GM12878 (cell line): ENCODE data around the gene TESK1. TPM values are rescaled to one million over a fixed set of nuclear protein-coding genes. Genes with fewer than 3 reads are reported as not detected.

Experiments
- CBX5 ChIP-seq: sonication (generic); IDR thresholded peaks from 2 replicates; pipeline ENCODE4 v1.6.1; 2016; ENCODE audit warnings: low read depth, moderate library complexity, mild to moderate bottlenecking, inconsistent platforms
- CHD1 ChIP-seq: IDR thresholded peaks from 2 replicates; pipeline ENCODE4 v1.6.1; 2012; ENCODE audit warnings: low read depth, low read length, improper control_type of control experiment
- CREM ChIP-seq: IDR thresholded peaks from 2 replicates; pipeline ENCODE4 v1.6.1; 2014; ENCODE audit warnings: antibody characterized with exemption, low read depth
- EGR1 ChIP-seq, 2 experiments: IDR thresholded peaks; 1 replicate in 1 of 2; 2 replicates in 1 of 2; pipeline ENCODE4 v1.6.1; 2011 to 2012; ENCODE audit warnings: low read depth in 2 of 2, low read length in 2 of 2, borderline replicate concordance in 1 of 2, mild to moderate bottlenecking in 1 of 2, moderate library complexity in 1 of 2
- ETV6 ChIP-seq, 2 experiments: fragments of 450-650 bp in 1 of 2; IDR thresholded peaks in 1 of 2; conservative IDR thresholded peaks in 1 of 2; 2 replicates each; pipeline ENCODE4 v1.6.1; 2014; ENCODE audit warnings: antibody characterized with exemption in 1 of 2, borderline replicate concordance in 1 of 2, low read depth in 1 of 2, mild to moderate bottlenecking in 1 of 2, moderate library complexity in 1 of 2
- EZH2 ChIP-seq: IDR thresholded peaks from 2 replicates; pipeline ENCODE4 v1.6.1; 2012; ENCODE audit warnings: low read depth, mild to moderate bottlenecking, control low read depth, inconsistent platforms, low read length, borderline replicate concordance; ENCODE audit not compliant: control insufficient read depth
- FOXK2 ChIP-seq: fragments of 450-650 bp; IDR thresholded peaks from 2 replicates; pipeline ENCODE4 v1.6.1; 2017; ENCODE audit warnings: mild to moderate bottlenecking, moderate library complexity
- HCFC1 ChIP-seq: fragments of 150-350 bp; IDR thresholded peaks from 2 replicates; pipeline ENCODE4 v1.6.1; 2014; ENCODE audit warnings: low read length
- HDAC6 ChIP-seq: fragments of 200-600 bp; sonication (generic); IDR thresholded peaks from one replicate; pipeline ENCODE4 v1.8.0; 2017; ENCODE audit warnings: antibody characterized with exemption; ENCODE audit not compliant: unreplicated experiment
- IKZF1 ChIP-seq: fragments of 450-650 bp; conservative IDR thresholded peaks from 2 replicates; pipeline ENCODE4 v1.6.1; 2017; ENCODE audit warnings: antibody characterized with exemption, mild to moderate bottlenecking
- IKZF2 ChIP-seq, 2 experiments: fragments of 450-650 bp; IDR thresholded peaks; 2 replicates each; pipeline ENCODE4 v1.6.1; 2017; ENCODE audit warnings: mild to moderate bottlenecking in 2 of 2, moderate library complexity in 2 of 2
- KLF5 ChIP-seq: fragments of 450-650 bp; IDR thresholded peaks from 2 replicates; pipeline ENCODE4 v1.6.1; 2014; ENCODE audit warnings: mild to moderate bottlenecking; ENCODE audit not compliant: partially characterized antibody
- MEF2B ChIP-seq: fragments of 450-650 bp; IDR thresholded peaks from 2 replicates; pipeline ENCODE4 v1.6.1; 2018; ENCODE audit warnings: mild to moderate bottlenecking, moderate library complexity; ENCODE audit not compliant: partially characterized antibody, poor library complexity, severe bottlenecking
- MYC ChIP-seq: IDR thresholded peaks from 2 replicates; pipeline ENCODE4 v1.6.1; 2011; ENCODE audit warnings: mild to moderate bottlenecking, low read length, moderate library complexity, inconsistent platforms; ENCODE audit not compliant: insufficient read depth, insufficient replicate concordance, insufficient read length, severe bottlenecking
- NFXL1 ChIP-seq: fragments of 450-650 bp; IDR thresholded peaks from 2 replicates; pipeline ENCODE4 v1.6.1; 2017; ENCODE audit warnings: antibody characterized with exemption, mild to moderate bottlenecking, borderline replicate concordance
- NR2C2 ChIP-seq: IDR thresholded peaks from 2 replicates; pipeline ENCODE4 v1.6.1; 2011; ENCODE audit warnings: borderline replicate concordance, low read depth; ENCODE audit not compliant: control insufficient read depth, insufficient read length
- PML ChIP-seq: IDR thresholded peaks from 2 replicates; pipeline ENCODE4 v1.6.1; 2012; ENCODE audit warnings: low read length, inconsistent platforms
- POLR2A ChIP-seq: IDR thresholded peaks from 2 replicates; pipeline ENCODE4 v1.6.1; 2011; ENCODE audit warnings: low read depth, mild to moderate bottlenecking, low read length
- POLR2AphosphoS5 ChIP-seq: IDR thresholded peaks from 2 replicates; pipeline ENCODE4 v1.6.1; 2011; ENCODE audit warnings: mild to moderate bottlenecking, low read length, inconsistent platforms
- RAD51 ChIP-seq: fragments of 450-650 bp; IDR thresholded peaks from 2 replicates; pipeline ENCODE4 v1.6.1; 2016; ENCODE audit warnings: moderate library complexity, mild to moderate bottlenecking, inconsistent platforms
- SMAD1 ChIP-seq: fragments of 450-650 bp; IDR thresholded peaks from 2 replicates; pipeline ENCODE4 v1.6.1; 2018; ENCODE audit warnings: mild to moderate bottlenecking, low read depth; ENCODE audit not compliant: partially characterized antibody
- TAF1 ChIP-seq: IDR thresholded peaks from 2 replicates; pipeline ENCODE4 v1.6.1; 2011; ENCODE audit warnings: mild to moderate bottlenecking, low read depth, low read length, borderline replicate concordance
- YY1 ChIP-seq: IDR thresholded peaks from 2 replicates; pipeline ENCODE4 v1.6.1; 2011; ENCODE audit warnings: low read depth, mild to moderate bottlenecking, low read length
- ZNF217 ChIP-seq: fragments of 450-650 bp; IDR thresholded peaks from 2 replicates; pipeline ENCODE4 v1.6.1; 2017; ENCODE audit warnings: antibody characterized with exemption, mild to moderate bottlenecking
- ZNF622 ChIP-seq: fragments of 450-650 bp; IDR thresholded peaks from 2 replicates; pipeline ENCODE4 v1.6.1; 2017; ENCODE audit warnings: mild to moderate bottlenecking, inconsistent platforms
- ZSCAN29 ChIP-seq: fragments of 450-650 bp; IDR thresholded peaks from 2 replicates; pipeline ENCODE4 v1.6.1; 2017; ENCODE audit warnings: mild to moderate bottlenecking, moderate library complexity
- polyA plus RNA-seq, 11 experiments: library from polyadenylated mRNA; depleted of rRNA in 4 of 11; unstranded in 6 of 11; stranded (reverse) in 5 of 11; fragments of >200 nt; fragmentation: Nextera tagmentation in 4 of 11; fragmentation: Illumina TruSeq in 1 of 11; extraction: Ambion mirVana in 4 of 11; extraction: Trizol in 1 of 11; gene quantifications; 1 replicate in 1 of 11; 2 replicates in 10 of 11; pipeline versions ENCODE4 v1.2.1 to v1.2.3, GENCODE V29; 2011 to 2016; ENCODE audit warnings: inconsistent platforms in 2 of 11, missing spikeins in 2 of 11, low read depth in 1 of 11
- total RNA-seq, 4 experiments: library from RNA; depleted of rRNA in 3 of 4; stranded (reverse); fragments of >200 nt in 3 of 4; fragmentation: Illumina TruSeq in 1 of 4; extraction: Trizol in 1 of 4; gene quantifications; 2 replicates each; pipeline versions ENCODE4 v1.2.1 to v1.2.3, GENCODE V29; 2013 to 2021
- TF ChIP-seq, protein P1 (sequence below): fragments of 450-650 bp; IDR thresholded peaks from 2 replicates; pipeline ENCODE4 v1.6.1; 2017; ENCODE audit warnings: low read depth, mild to moderate bottlenecking, moderate library complexity
- TF ChIP-seq, protein P2 (sequence below): fragments of 450-650 bp; IDR thresholded peaks from 2 replicates; pipeline ENCODE4 v1.6.1; 2016; ENCODE audit warnings: mild to moderate bottlenecking
- TF ChIP-seq, protein P3 (sequence below): IDR thresholded peaks from 2 replicates; pipeline ENCODE4 v1.6.1; 2012; ENCODE audit warnings: low read depth, low read length, improper control_type of control experiment
- TF ChIP-seq, protein P4 (sequence below): IDR thresholded peaks from 2 replicates; pipeline ENCODE4 v1.6.1; 2011; ENCODE audit warnings: low read depth, low read length, improper control_type of control experiment, borderline replicate concordance

TESK1 gene
- total and polyA plus RNA-seq, 10 of the 15 experiments (the other 5 are each of a cell fraction or from before 2014, with no cell fraction given): 0.16 to 19.5 (median 7.9) TPM; not detected in 1

- TF ChIP-seq, protein P1, sequence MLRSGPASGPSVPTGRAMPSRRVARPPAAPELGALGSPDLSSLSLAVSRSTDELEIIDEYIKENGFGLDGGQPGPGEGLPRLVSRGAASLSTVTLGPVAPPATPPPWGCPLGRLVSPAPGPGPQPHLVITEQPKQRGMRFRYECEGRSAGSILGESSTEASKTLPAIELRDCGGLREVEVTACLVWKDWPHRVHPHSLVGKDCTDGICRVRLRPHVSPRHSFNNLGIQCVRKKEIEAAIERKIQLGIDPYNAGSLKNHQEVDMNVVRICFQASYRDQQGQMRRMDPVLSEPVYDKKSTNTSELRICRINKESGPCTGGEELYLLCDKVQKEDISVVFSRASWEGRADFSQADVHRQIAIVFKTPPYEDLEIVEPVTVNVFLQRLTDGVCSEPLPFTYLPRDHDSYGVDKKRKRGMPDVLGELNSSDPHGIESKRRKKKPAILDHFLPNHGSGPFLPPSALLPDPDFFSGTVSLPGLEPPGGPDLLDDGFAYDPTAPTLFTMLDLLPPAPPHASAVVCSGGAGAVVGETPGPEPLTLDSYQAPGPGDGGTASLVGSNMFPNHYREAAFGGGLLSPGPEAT: no peak
- TF ChIP-seq, protein P2, sequence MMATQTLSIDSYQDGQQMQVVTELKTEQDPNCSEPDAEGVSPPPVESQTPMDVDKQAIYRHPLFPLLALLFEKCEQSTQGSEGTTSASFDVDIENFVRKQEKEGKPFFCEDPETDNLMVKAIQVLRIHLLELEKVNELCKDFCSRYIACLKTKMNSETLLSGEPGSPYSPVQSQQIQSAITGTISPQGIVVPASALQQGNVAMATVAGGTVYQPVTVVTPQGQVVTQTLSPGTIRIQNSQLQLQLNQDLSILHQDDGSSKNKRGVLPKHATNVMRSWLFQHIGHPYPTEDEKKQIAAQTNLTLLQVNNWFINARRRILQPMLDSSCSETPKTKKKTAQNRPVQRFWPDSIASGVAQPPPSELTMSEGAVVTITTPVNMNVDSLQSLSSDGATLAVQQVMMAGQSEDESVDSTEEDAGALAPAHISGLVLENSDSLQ: no peak
- no peak for TF ChIP-seq KLF5
- no peak for TF ChIP-seq SMAD1
- no peak for TF ChIP-seq ZSCAN29
- TF ChIP-seq TAF1: no peak
- no peak for TF ChIP-seq ZNF217
- no peak for TF ChIP-seq NFXL1
- TF ChIP-seq CHD1: no peak
- TF ChIP-seq EZH2: no peak
- TF ChIP-seq MYC: no peak
- no peak for TF ChIP-seq ETV6 (conservative IDR thresholded peaks at IDR 0.05 in 1 of 2, IDR thresholded peaks at IDR 0.05 in 1 of 2; ENCODE audit: borderline replicate concordance in 1 of 2, low read depth in 1 of 2)
- peak in 1 of 2 experiments; percentile 90; a peak in 2 of 3 replicates for TF ChIP-seq EGR1 (IDR thresholded peaks at IDR 0.05; ENCODE audit: borderline replicate concordance in 1 of 2, low read depth in 2 of 2, low read length in 2 of 2)
- TF ChIP-seq HDAC6: no peak
- no peak for TF ChIP-seq IKZF2 (IDR thresholded peaks at IDR 0.05)
- no peak for TF ChIP-seq POLR2AphosphoS5
- no peak for TF ChIP-seq FOXK2
- peak; percentile 86 for TF ChIP-seq MEF2B
- 0 out of 2 replicates have a peak, but pooled peaks have one; percentile 2 for TF ChIP-seq RAD51
- TF ChIP-seq POLR2A: no peak
- TF ChIP-seq PML: no peak
- no peak for TF ChIP-seq CBX5
- TF ChIP-seq HCFC1: no peak
- peak; percentile 25; the same call in 1 of the 2 replicates for TF ChIP-seq CREM
- no peak for TF ChIP-seq YY1
- TF ChIP-seq ZNF622: no peak
- TF ChIP-seq NR2C2: no peak
- TF ChIP-seq, protein P3, sequence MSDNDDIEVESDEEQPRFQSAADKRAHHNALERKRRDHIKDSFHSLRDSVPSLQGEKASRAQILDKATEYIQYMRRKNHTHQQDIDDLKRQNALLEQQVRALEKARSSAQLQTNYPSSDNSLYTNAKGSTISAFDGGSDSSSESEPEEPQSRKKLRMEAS: no peak
- TF ChIP-seq, protein P4, sequence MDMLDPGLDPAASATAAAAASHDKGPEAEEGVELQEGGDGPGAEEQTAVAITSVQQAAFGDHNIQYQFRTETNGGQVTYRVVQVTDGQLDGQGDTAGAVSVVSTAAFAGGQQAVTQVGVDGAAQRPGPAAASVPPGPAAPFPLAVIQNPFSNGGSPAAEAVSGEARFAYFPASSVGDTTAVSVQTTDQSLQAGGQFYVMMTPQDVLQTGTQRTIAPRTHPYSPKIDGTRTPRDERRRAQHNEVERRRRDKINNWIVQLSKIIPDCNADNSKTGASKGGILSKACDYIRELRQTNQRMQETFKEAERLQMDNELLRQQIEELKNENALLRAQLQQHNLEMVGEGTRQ: no peak
- no peak for TF ChIP-seq IKZF1
Observed at GRCh38 chr9:35619800-35620158, 14.7 kb downstream of the TESK1 start (continued).
